OCI-LY7 (cell line): ENCODE data around the gene IFRD2. TPM values are rescaled to one million over a fixed set of nuclear protein-coding genes. Genes with fewer than 3 reads are reported as not detected.

Experiments used
- BruUV-seq: library from RNA; stranded (reverse); fragments of 400-500 nt; replicated peaks from 2 replicates; lab custom pipeline; 2021; lab: Mats Ljungman, UMichigan
- CTCF ChIA-PET: fragments of 300-600 bp; sonication (Branson Sonifier 250); formaldehyde crosslinking; loops from one replicate; lab custom pipeline; 2022; ENCODE audit warnings: antibody characterized with exemption; ENCODE audit not compliant: unreplicated experiment; lab: Charles Lee
- POLR2A ChIA-PET: fragments of 300-600 bp; sonication (Branson Sonifier 250); formaldehyde crosslinking; loops from one replicate; lab custom pipeline; 2022; ENCODE audit warnings: antibody characterized with exemption; lab: Charles Lee
- DNase-seq: peaks from one replicate; pipeline ENCODE4 v3.0.0-alpha.2; 2015; ENCODE audit warnings: low spot score
- H2AFZ ChIP-seq: fragments of 200-600 bp; sonication (generic), shearing (Covaris generic); 2 replicates; pipeline ENCODE4 v1.6.1; 2014; ENCODE audit warnings: mild to moderate bottlenecking, antibody characterized with exemption, low read length, moderate library complexity
- H3K27ac ChIP-seq: fragments of 200-600 bp; sonication (generic); 2 replicates; pipeline ENCODE4 v1.5.1; 2014; ENCODE audit warnings: mixed run types, low read depth, mild to moderate bottlenecking, moderate library complexity, low read length, inconsistent platforms; ENCODE audit not compliant: poor library complexity, severe bottlenecking
- H3K36me3 ChIP-seq: fragments of 200-600 bp; sonication (generic); 2 replicates; pipeline ENCODE4 v1.6.1; 2014; ENCODE audit warnings: mild to moderate bottlenecking, antibody characterized with exemption, low read length, moderate library complexity, mixed read lengths; ENCODE audit not compliant: insufficient read depth
- H3K4me1 ChIP-seq: fragments of 200-600 bp; sonication (generic); 2 replicates; pipeline ENCODE4 v1.5.1; 2014; ENCODE audit warnings: mild to moderate bottlenecking, low read length; ENCODE audit not compliant: insufficient read depth, poor library complexity, severe bottlenecking
- H3K4me2 ChIP-seq: fragments of 200-600 bp; sonication (generic); 2 replicates; pipeline ENCODE4 v1.6.1; 2014; ENCODE audit warnings: mild to moderate bottlenecking, low read length
- H3K4me3 ChIP-seq: fragments of 200-600 bp; sonication (generic); 2 replicates; pipeline ENCODE4 v1.5.1; 2014; ENCODE audit warnings: mild to moderate bottlenecking, low read depth, low read length; ENCODE audit not compliant: poor library complexity, severe bottlenecking
- H3K79me2 ChIP-seq: fragments of 200-600 bp; sonication (generic); 2 replicates; pipeline ENCODE4 v1.6.1; 2016; ENCODE audit warnings: low read depth, mild to moderate bottlenecking, low read length, moderate library complexity, mixed read lengths; ENCODE audit not compliant: insufficient read depth
- H3K9me2 ChIP-seq: fragments of 200-600 bp; sonication (generic); 2 replicates; pipeline ENCODE4 v1.6.1; 2016; ENCODE audit warnings: mild to moderate bottlenecking, low read length, mixed read lengths; ENCODE audit not compliant: insufficient read depth
- H3K9me3 ChIP-seq: fragments of 200-600 bp; sonication (generic); 2 replicates; pipeline ENCODE4 v1.6.1; 2014; ENCODE audit warnings: mild to moderate bottlenecking, mixed run types, low read length, mixed read lengths
- H4K20me1 ChIP-seq: fragments of 200-600 bp; sonication (generic); 2 replicates; pipeline ENCODE4 v1.6.1; 2014; ENCODE audit warnings: mild to moderate bottlenecking, antibody characterized with exemption, low read length, moderate library complexity, mixed read lengths; ENCODE audit not compliant: insufficient read depth
- EZH2phosphoT487 ChIP-seq: fragments of 200-600 bp; sonication (generic); IDR thresholded peaks from 2 replicates; pipeline ENCODE4 v1.6.1; 2018; ENCODE audit warnings: low read depth, borderline replicate concordance, mild to moderate bottlenecking, mixed run types, antibody characterized with exemption, low read length, moderate library complexity, mixed read lengths
- intact Hi-C: fragments of 100-400 bp; cut with micrococcal nuclease; formaldehyde crosslinking; loops from one replicate; pipeline ENCODE4 v1.10.0; 2022; ENCODE audit not compliant: unreplicated experiment
- total RNA-seq, 2 experiments: library from RNA; depleted of rRNA in 1 of 2; stranded (reverse); fragments of >200 nt in 1 of 2; shearing (Covaris generic) in 1 of 2; gene quantifications; 2 replicates each; pipeline ENCODE4 v1.2.3, GENCODE V29; 2014 to 2022
- TF ChIP-seq, protein P1 (sequence below): fragments of 200-600 bp; sonication (generic); conservative IDR thresholded peaks from 2 replicates; pipeline ENCODE4 v1.5.1; 2014; ENCODE audit warnings: mild to moderate bottlenecking, antibody characterized with exemption, low read length, moderate library complexity, mixed read lengths

Gene IFRD2
- total RNA-seq, 2 experiments from 2014 or later = 93.3 to 95.5 TPM

DNA sequence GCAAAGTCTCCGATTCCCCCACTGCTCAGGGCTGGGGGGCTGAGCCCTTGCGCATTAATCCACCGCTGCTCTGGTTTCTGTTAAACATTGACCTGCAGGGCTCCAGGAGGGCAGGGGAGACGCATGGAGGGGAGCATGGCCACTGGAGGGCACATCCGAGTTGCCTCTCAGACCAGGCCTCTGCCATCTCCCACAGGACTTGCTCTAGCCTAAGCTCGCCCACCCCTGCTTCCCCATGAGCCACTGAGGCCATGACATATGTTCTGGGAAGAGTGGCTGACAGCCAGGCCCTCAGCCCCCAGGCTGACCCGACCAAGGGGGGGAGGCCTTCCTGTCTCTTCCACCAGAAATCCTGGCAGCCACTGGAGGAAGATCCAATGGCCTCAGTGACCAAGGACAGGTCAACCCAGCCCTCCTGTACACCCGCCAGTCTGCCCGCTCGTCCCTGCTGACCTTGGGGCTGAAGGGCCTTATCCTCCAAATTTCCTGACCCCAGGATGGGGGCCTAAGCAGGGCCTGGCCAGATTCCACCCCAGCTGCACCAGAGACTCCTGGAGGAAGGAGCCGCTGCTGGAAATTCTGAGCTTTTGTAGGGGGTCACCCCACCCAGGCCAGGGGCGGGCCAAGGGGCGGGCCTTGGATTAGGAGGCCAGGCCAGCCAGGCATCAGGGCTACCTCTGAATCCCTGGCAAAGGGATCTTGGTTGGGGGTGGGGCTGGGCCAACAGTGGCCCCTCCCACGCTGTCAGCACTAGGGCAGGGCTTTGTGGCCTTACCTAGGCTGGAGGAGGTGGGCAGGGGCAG lies 11.0 kb upstream of the IFRD2 start, which contains the start of gene HYAL1:
HYAL1 (minus strand) TSS at position 562 of the 803 bp plus-strand sequence. CDS start 618 bp downstream, outside the sequence.
- no peak within 1 kb of the TSS for H3K4me2 ChIP-seq
- no peaks in the 10 kb centered on the region for H3K9me2 ChIP-seq
- DNase-seq = no peak
- no peaks in the 10 kb centered on the region for H3K79me2 ChIP-seq
- BruUV-seq = no TSS peak
- no peaks in the 10 kb centered on the region for H3K36me3 ChIP-seq
- TF ChIP-seq EZH2phosphoT487 = no peak
- TF ChIP-seq, protein P1, sequence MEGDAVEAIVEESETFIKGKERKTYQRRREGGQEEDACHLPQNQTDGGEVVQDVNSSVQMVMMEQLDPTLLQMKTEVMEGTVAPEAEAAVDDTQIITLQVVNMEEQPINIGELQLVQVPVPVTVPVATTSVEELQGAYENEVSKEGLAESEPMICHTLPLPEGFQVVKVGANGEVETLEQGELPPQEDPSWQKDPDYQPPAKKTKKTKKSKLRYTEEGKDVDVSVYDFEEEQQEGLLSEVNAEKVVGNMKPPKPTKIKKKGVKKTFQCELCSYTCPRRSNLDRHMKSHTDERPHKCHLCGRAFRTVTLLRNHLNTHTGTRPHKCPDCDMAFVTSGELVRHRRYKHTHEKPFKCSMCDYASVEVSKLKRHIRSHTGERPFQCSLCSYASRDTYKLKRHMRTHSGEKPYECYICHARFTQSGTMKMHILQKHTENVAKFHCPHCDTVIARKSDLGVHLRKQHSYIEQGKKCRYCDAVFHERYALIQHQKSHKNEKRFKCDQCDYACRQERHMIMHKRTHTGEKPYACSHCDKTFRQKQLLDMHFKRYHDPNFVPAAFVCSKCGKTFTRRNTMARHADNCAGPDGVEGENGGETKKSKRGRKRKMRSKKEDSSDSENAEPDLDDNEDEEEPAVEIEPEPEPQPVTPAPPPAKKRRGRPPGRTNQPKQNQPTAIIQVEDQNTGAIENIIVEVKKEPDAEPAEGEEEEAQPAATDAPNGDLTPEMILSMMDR = no peak
- no peak within 1 kb of the TSS for H3K27ac ChIP-seq
- POLR2A ChIA-PET = no interaction called here
- 0 out of 2 replicates have a peak, but pooled peaks cover 5% of the 10 kb centered on the region for H3K9me3 ChIP-seq
- H3K4me3 ChIP-seq = no peak within 1 kb of the TSS
- no peaks in the 10 kb centered on the region for H4K20me1 ChIP-seq
- CTCF ChIA-PET = no interaction called here
- intact Hi-C loops = no loop called here
- no peak within 1 kb of the TSS for H2AFZ ChIP-seq
- H3K4me1 ChIP-seq = peaks cover 14% of the 10 kb centered on the region

DNA sequence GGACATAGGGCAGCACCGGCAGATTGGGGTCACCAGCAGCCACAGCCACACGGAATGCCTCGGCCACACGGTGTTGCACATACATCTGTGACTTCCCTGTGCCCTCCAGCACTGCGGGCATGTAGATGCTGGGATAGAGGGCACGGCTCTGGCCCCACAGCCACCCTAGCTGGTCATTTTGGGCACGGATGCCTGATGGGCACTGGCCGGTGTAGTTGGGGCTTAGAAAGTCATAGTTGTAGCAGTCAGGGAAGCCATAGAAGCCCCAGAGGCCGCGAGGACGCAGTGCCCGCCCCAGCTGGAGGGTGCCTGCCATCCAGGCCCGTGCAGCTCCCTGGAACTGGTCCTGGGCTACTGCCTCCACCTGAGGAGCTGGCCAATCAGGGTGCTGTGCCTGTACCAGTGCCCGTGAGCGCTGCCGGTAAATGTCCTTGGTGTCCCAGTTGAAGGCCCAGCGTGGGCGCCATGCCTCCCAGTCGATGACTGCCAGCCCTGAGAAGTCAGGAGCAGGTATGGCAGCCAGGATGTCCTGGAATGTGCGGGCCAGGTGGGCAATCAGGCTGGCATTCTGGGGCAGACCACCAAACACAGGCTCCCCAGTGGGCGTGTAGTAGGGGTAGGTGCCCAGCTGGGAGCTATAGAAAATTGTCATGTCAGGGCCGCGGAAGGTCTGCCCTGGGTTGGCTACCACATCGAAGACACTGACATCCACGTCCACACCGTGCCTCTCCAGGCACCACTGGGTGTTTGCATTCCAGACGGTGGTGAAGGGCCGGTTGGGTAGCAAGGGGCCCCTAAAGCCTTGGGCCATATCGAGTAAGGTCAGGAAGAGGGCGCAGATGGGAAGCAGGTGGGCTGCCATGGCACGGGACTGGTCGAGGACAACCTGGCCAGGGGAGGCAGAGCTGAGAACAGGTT lies 10.1 kb upstream of the IFRD2 start:
- BruUV-seq = no TSS peak
- Histone ChIP-seq H4K20me1 (no peaks in the 10 kb centered on the region), H3K4me1 (peaks cover 19% of the 10 kb centered on the region), H3K79me2 (no peaks in the 10 kb centered on the region), H3K36me3 (no peaks in the 10 kb centered on the region), H3K27ac (no peak overlapping the region), H2AFZ (no peak overlapping the region), H3K4me2 (no peak overlapping the region), H3K9me3 (0 out of 2 replicates have a peak, but pooled peaks cover 3% of the 10 kb centered on the region), H3K9me2 (no peaks in the 10 kb centered on the region), H3K4me3 (no peak overlapping the region)
- ChIA-PET POLR2A (no interaction called here), CTCF (no interaction called here)
- intact Hi-C loops = no loop called here
- TF ChIP-seq EZH2phosphoT487 = no peak
- TF ChIP-seq, protein P1 = no peak
- no peak for DNase-seq
